Cardiac atrium fibroblast (primary cell): Measurements from ENCODE around the gene CSTF2. TPM values are rescaled to one million over a fixed set of nuclear protein-coding genes. Genes with fewer than 3 reads are reported as not detected.

Experiments used
- total RNA-seq: library from RNA; depleted of rRNA; stranded (reverse); fragments of >200 nt; gene quantifications from 2 replicates; pipeline ENCODE4 v1.2.3, GENCODE V29; 2015

The CSTF2 gene
- 9.6 and 13.6 TPM in 2 replicates for total RNA-seq

GRCh38 chrX:100819837-100820666, at the start of gene CSTF2:
TSS of gene CSTF2 (plus strand) at chrX:100820391. CDS start at chrX:100820417, 26 bp downstream.

GRCh38 chrX:100874325-100874724, 54.1 kb downstream of the CSTF2 start, which contains the start of gene NOX1:
TSS of gene NOX1 (minus strand) at chrX:100874359. CDS start at chrX:100874139, 220 bp downstream.

Other genes starting within 250 kb of the CSTF2 start
- not detected in 2 replicates for gene TNMD, start 235.5 kb upstream of the CSTF2 start, total RNA-seq
- gene TSPAN6, start 183.6 kb upstream of the CSTF2 start, total RNA-seq = 26.9 and 30.1 TPM in 2 replicates
- gene SRPX2, start 176.2 kb upstream of the CSTF2 start, total RNA-seq = 115 and 168 TPM in 2 replicates
- gene SYTL4, start 88.3 kb upstream of the CSTF2 start, total RNA-seq = 3.1 and 6.0 TPM in 2 replicates
- gene NOX1, start 54.0 kb downstream of the CSTF2 start, total RNA-seq = not detected in 2 replicates
- 0.32 TPM in 1 of 2 replicates, not detected in the other for gene XKRX, start 108.5 kb downstream of the CSTF2 start, total RNA-seq
- not detected in 2 replicates for gene ARL13A, start 149.3 kb downstream of the CSTF2 start, total RNA-seq
- 5.2 and 8.7 TPM in 2 replicates for gene TRMT2B, start 231.7 kb downstream of the CSTF2 start, total RNA-seq